Muscle layer of colon (tissue), 2 donors: ENCODE data around the gene YWHAG.

ENCODE experiments used
- H3K27ac ChIP-seq: one replicate; pipeline ENCODE4 v1.7.0; 2013; ENCODE audit warnings: low read depth, mild to moderate bottlenecking, low read length, moderate library complexity
- H3K27me3 ChIP-seq, 2 donors: one replicate each; pipeline ENCODE4 v1.7.0; 2013; ENCODE audit warnings: low read length in 2 of 2, mild to moderate bottlenecking in 2 of 2; ENCODE audit not compliant: insufficient read depth in 2 of 2, control insufficient read depth in 1 of 2
- H3K36me3 ChIP-seq: one replicate; pipeline ENCODE4 v1.7.0; 2013; ENCODE audit warnings: mild to moderate bottlenecking, low read length; ENCODE audit not compliant: insufficient read depth
- H3K4me1 ChIP-seq: one replicate; pipeline ENCODE4 v1.7.0; 2013; ENCODE audit warnings: mild to moderate bottlenecking, low read length; ENCODE audit not compliant: insufficient read depth
- H3K4me3 ChIP-seq, 2 donors: one replicate each; pipeline ENCODE4 v1.7.0; 2013; ENCODE audit warnings: low read length in 2 of 2, low read depth in 1 of 2, mild to moderate bottlenecking in 1 of 2, moderate library complexity in 1 of 2
- H3K9ac ChIP-seq: one replicate; pipeline ENCODE4 v1.7.0; 2013; ENCODE audit warnings: low read length
- H3K9me3 ChIP-seq: one replicate; pipeline ENCODE4 v1.7.0; 2013; ENCODE audit warnings: mild to moderate bottlenecking, low read length
- donor health status: abdominal sarcoma.
- donor health status: Adenocarcinoma of cecum.

The YWHAG gene

GRCh38 chr7:76330261-76330660 is 28.5 kb downstream of the YWHAG start:
- Histone ChIP-seq H3K27me3 (no peaks in the 10 kb centered on the region), H3K27ac (no peak overlapping the region), H3K4me1 (peaks cover 32% of the 10 kb centered on the region), H3K4me3 (no peak overlapping the region), H3K9me3 (no peaks in the 10 kb centered on the region), H3K36me3 (peaks cover 24% of the 10 kb centered on the region), H3K9ac (no peak overlapping the region)

- no peak overlapping the region for H3K27ac ChIP-seq
- H3K9ac ChIP-seq = no peak overlapping the region
- no peaks in the 10 kb centered on the region for H3K9me3 ChIP-seq
- H3K4me3 ChIP-seq = no peak overlapping the region
- H3K27me3 ChIP-seq = no peaks in the 10 kb centered on the region
- peaks cover 24% of the 10 kb centered on the region for H3K36me3 ChIP-seq
- peaks cover 32% of the 10 kb centered on the region for H3K4me1 ChIP-seq
These were observed 29.3 kb downstream of the YWHAG start for GRCh38 chr7:76329479-76329878.

GRCh38 chr7:76328389-76328788 is 30.4 kb downstream of the YWHAG start:
- Histone ChIP-seq H3K27me3 (no peaks in the 10 kb centered on the region), H3K4me3 (no peak overlapping the region), H3K4me1 (peaks cover 24% of the 10 kb centered on the region), H3K36me3 (peaks cover 24% of the 10 kb centered on the region), H3K27ac (no peak overlapping the region), H3K9ac (no peak overlapping the region), H3K9me3 (no peaks in the 10 kb centered on the region)

GRCh38 chr7:76327610-76328009 is 31.2 kb downstream of the YWHAG start:
- Histone ChIP-seq H3K4me1 (peaks cover 18% of the 10 kb centered on the region), H3K27ac (no peak overlapping the region), H3K36me3 (peaks cover 24% of the 10 kb centered on the region)

GRCh38 chr7:76326646-76327233 is 32.1 kb downstream of the YWHAG start:
- Histone ChIP-seq H3K27ac (no peak overlapping the region), H3K27me3 (no peaks in the 10 kb centered on the region), H3K9ac (no peak overlapping the region), H3K4me1 (peaks cover 18% of the 10 kb centered on the region), H3K4me3 (no peak overlapping the region), H3K9me3 (no peaks in the 10 kb centered on the region), H3K36me3 (peaks cover 24% of the 10 kb centered on the region)

More at GRCh38 chr7:76327610-76328009, 31.2 kb downstream of the YWHAG start:
- no peak overlapping the region for H3K4me3 ChIP-seq
- no peaks in the 10 kb centered on the region for H3K27me3 ChIP-seq
- no peak overlapping the region for H3K9ac ChIP-seq
- no peaks in the 10 kb centered on the region for H3K9me3 ChIP-seq

- peaks cover 16% of the 10 kb centered on the region for H3K4me1 ChIP-seq
- H3K27ac ChIP-seq = no peak overlapping the region
- peaks cover 24% of the 10 kb centered on the region for H3K36me3 ChIP-seq
- no peak overlapping the region for H3K9ac ChIP-seq
- H3K9me3 ChIP-seq = no peaks in the 10 kb centered on the region
- no peak overlapping the region for H3K4me3 ChIP-seq
- no peaks in the 10 kb centered on the region for H3K27me3 ChIP-seq
These were observed 33.0 kb downstream of the YWHAG start for GRCh38 chr7:76325811-76326210.

- Histone ChIP-seq H3K9me3 (no peaks in the 10 kb centered on the region), H3K27me3 (no peaks in the 10 kb centered on the region), H3K9ac (no peak overlapping the region), H3K4me1 (peaks cover 9% of the 10 kb centered on the region), H3K36me3 (peaks cover 24% of the 10 kb centered on the region), H3K4me3 (no peak overlapping the region), H3K27ac (no peak overlapping the region)
These were observed 33.7 kb downstream of the YWHAG start for GRCh38 chr7:76325092-76325491.

GRCh38 chr7:76318488-76319353 is 40.1 kb downstream of the YWHAG start:
- no peaks in the 10 kb centered on the region for H3K27me3 ChIP-seq
- no peaks in the 10 kb centered on the region for H3K9me3 ChIP-seq
- H3K27ac ChIP-seq = peak overlapping the region; percentile 99
- H3K36me3 ChIP-seq = no peaks in the 10 kb centered on the region
- H3K9ac ChIP-seq = peak overlapping the region; percentile 42
- H3K4me1 ChIP-seq = peaks cover 23% of the 10 kb centered on the region
- peak overlapping the region; percentile 89 to 91 for H3K4me3 ChIP-seq

GRCh38 chr7:76317782-76318487 is 40.9 kb downstream of the YWHAG start:
- Histone ChIP-seq H3K4me3 (peak overlapping the region; percentile 89 to 91), H3K27ac (peak overlapping the region; percentile 99), H3K9me3 (no peaks in the 10 kb centered on the region)

GRCh38 chr7:76316984-76317781 is 41.6 kb downstream of the YWHAG start:
- Histone ChIP-seq H3K36me3 (no peaks in the 10 kb centered on the region), H3K27ac (peak overlapping the region; percentile 59), H3K27me3 (no peaks in the 10 kb centered on the region), H3K4me1 (peaks cover 24% of the 10 kb centered on the region), H3K9ac (peak overlapping the region; percentile 80), H3K4me3 (peak overlapping the region; percentile 89 to 91), H3K9me3 (no peaks in the 10 kb centered on the region)

More at GRCh38 chr7:76317782-76318487, 40.9 kb downstream of the YWHAG start:
- H3K36me3 ChIP-seq = no peaks in the 10 kb centered on the region
- H3K4me1 ChIP-seq = peaks cover 24% of the 10 kb centered on the region
- no peaks in the 10 kb centered on the region for H3K27me3 ChIP-seq
- H3K9ac ChIP-seq = peak overlapping the region; percentile 80

GRCh38 chr7:76315364-76315763 is 43.4 kb downstream of the YWHAG start:
- Histone ChIP-seq H3K36me3 (no peaks in the 10 kb centered on the region), H3K9ac (no peak overlapping the region), H3K27ac (no peak overlapping the region), H3K9me3 (no peaks in the 10 kb centered on the region), H3K27me3 (no peaks in the 10 kb centered on the region), H3K4me3 (no peak overlapping the region), H3K4me1 (peaks cover 29% of the 10 kb centered on the region)
